Measurements from ENCODE around the gene MRPL28.
"Not testable (repeated sequence)": the region's sequence is repeated elsewhere in the genome, so short reads cannot be mapped to it uniquely, and the experiment has no call there.

Gene MRPL28

GRCh38 chr16:379961-380761 is 9.8 kb upstream of the MRPL28 start:
- Mint-ChIP-seq H3K27me3 (no peaks in the 10 kb centered on the region), H3K4me1 (ENCODE audit: low read depth) (peaks cover 28% of the 10 kb centered on the region), H3K36me3 (no peaks in the 10 kb centered on the region)

GRCh38 chr16:379183-379960 is 9.0 kb upstream of the MRPL28 start:
- Mint-ChIP-seq H3K27ac (no peak overlapping the region), H3K4me1 (ENCODE audit: low read depth) (peaks cover 28% of the 10 kb centered on the region), H3K36me3 (no peaks in the 10 kb centered on the region), H3K9me3 (ENCODE audit: low read depth) (no peaks in the 10 kb centered on the region), H3K27me3 (no peaks in the 10 kb centered on the region), H3K4me3 (peak overlapping the region; percentile 84)

More at GRCh38 chr16:379961-380761, 9.8 kb upstream of the MRPL28 start:
- peak overlapping the region; percentile 85 for H3K27ac Mint-ChIP-seq
- H3K9me3 Mint-ChIP-seq (ENCODE audit: low read depth): no peaks in the 10 kb centered on the region
- H3K4me3 Mint-ChIP-seq: peak overlapping the region; percentile 84

GRCh38 chr16:378821-379182 is 8.5 kb upstream of the MRPL28 start:
- Mint-ChIP-seq H3K27me3 (no peaks in the 10 kb centered on the region), H3K4me3 (no peak overlapping the region)

GRCh38 chr16:378113-378820 is 7.9 kb upstream of the MRPL28 start:
- H3K4me1 Mint-ChIP-seq (ENCODE audit: low read depth): peaks cover 21% of the 10 kb centered on the region
- H3K36me3 Mint-ChIP-seq; H3K4me3 Mint-ChIP-seq; H3K27ac Mint-ChIP-seq; H3K9me3 Mint-ChIP-seq (ENCODE audit: low read depth); H3K27me3 Mint-ChIP-seq: not testable (repeated sequence)

More at GRCh38 chr16:378821-379182, 8.5 kb upstream of the MRPL28 start:
- Mint-ChIP-seq H3K27ac (no peak overlapping the region), H3K9me3 (ENCODE audit: low read depth) (no peaks in the 10 kb centered on the region), H3K4me1 (ENCODE audit: low read depth) (peaks cover 25% of the 10 kb centered on the region), H3K36me3 (no peaks in the 10 kb centered on the region)

GRCh38 chr16:377419-377951 is 7.1 kb upstream of the MRPL28 start:
- no peaks in the 10 kb centered on the region for H3K9me3 Mint-ChIP-seq (ENCODE audit: low read depth)
- H3K4me1 Mint-ChIP-seq (ENCODE audit: low read depth): peaks cover 13% of the 10 kb centered on the region
- H3K27me3 Mint-ChIP-seq: no peaks in the 10 kb centered on the region
- H3K27ac Mint-ChIP-seq: no peak overlapping the region
- H3K36me3 Mint-ChIP-seq: no peaks in the 10 kb centered on the region
- H3K4me3 Mint-ChIP-seq: no peak overlapping the region

- Mint-ChIP-seq H3K4me1 (ENCODE audit: low read depth) (peaks cover 13% of the 10 kb centered on the region), H3K27me3 (no peaks in the 10 kb centered on the region), H3K36me3 (no peaks in the 10 kb centered on the region), H3K27ac (no peak overlapping the region), H3K9me3 (ENCODE audit: low read depth) (no peaks in the 10 kb centered on the region), H3K4me3 (no peak overlapping the region)
These were observed 6.6 kb upstream of the MRPL28 start for GRCh38 chr16:376817-377418.

GRCh38 chr16:375927-376816 is 5.8 kb upstream of the MRPL28 start:
- Mint-ChIP-seq H3K27ac (no peak overlapping the region), H3K36me3 (no peaks in the 10 kb centered on the region), H3K9me3 (ENCODE audit: low read depth) (no peaks in the 10 kb centered on the region), H3K27me3 (no peaks in the 10 kb centered on the region), H3K4me3 (no peak overlapping the region), H3K4me1 (ENCODE audit: low read depth) (peaks cover 16% of the 10 kb centered on the region)

GRCh38 chr16:375212-375611 is 4.9 kb upstream of the MRPL28 start:
- Mint-ChIP-seq H3K4me1 (ENCODE audit: low read depth) (peaks cover 20% of the 10 kb centered on the region), H3K9me3 (ENCODE audit: low read depth) (no peaks in the 10 kb centered on the region), H3K4me3 (no peak overlapping the region), H3K36me3 (no peaks in the 10 kb centered on the region), H3K27ac (no peak overlapping the region), H3K27me3 (no peaks in the 10 kb centered on the region)

GRCh38 chr16:374616-374926 is 4.2 kb upstream of the MRPL28 start:
- H3K27ac Mint-ChIP-seq: no peak overlapping the region

GRCh38 chr16:373848-374615 is 3.7 kb upstream of the MRPL28 start:
- Mint-ChIP-seq H3K27ac (peak overlapping the region; percentile 22), H3K27me3 (no peaks in the 10 kb centered on the region), H3K4me3 (no peak overlapping the region), H3K4me1 (ENCODE audit: low read depth) (peaks cover 17% of the 10 kb centered on the region), H3K36me3 (no peaks in the 10 kb centered on the region), H3K9me3 (ENCODE audit: low read depth) (no peaks in the 10 kb centered on the region)

More at GRCh38 chr16:374616-374926, 4.2 kb upstream of the MRPL28 start:
- no peaks in the 10 kb centered on the region for H3K9me3 Mint-ChIP-seq (ENCODE audit: low read depth)
- H3K4me3 Mint-ChIP-seq: no peak overlapping the region
- no peaks in the 10 kb centered on the region for H3K27me3 Mint-ChIP-seq
- peaks cover 15% of the 10 kb centered on the region for H3K4me1 Mint-ChIP-seq (ENCODE audit: low read depth)
- H3K36me3 Mint-ChIP-seq: no peaks in the 10 kb centered on the region

- H3K27ac Mint-ChIP-seq: peak overlapping the region; percentile 22
These were observed 2.8 kb upstream of the MRPL28 start for GRCh38 chr16:373020-373598.

GRCh38 chr16:372302-372983 is 2.1 kb upstream of the MRPL28 start:
- H3K4me1 Mint-ChIP-seq (ENCODE audit: low read depth): peaks cover 15% of the 10 kb centered on the region
- H3K9me3 Mint-ChIP-seq (ENCODE audit: low read depth): no peaks in the 10 kb centered on the region
- H3K4me3 Mint-ChIP-seq: no peak overlapping the region
- no peak overlapping the region for H3K27ac Mint-ChIP-seq
- H3K36me3 Mint-ChIP-seq: no peaks in the 10 kb centered on the region
- H3K27me3 Mint-ChIP-seq: no peaks in the 10 kb centered on the region

More at GRCh38 chr16:373020-373598, 2.8 kb upstream of the MRPL28 start:
- Mint-ChIP-seq H3K4me1 (ENCODE audit: low read depth) (peaks cover 15% of the 10 kb centered on the region), H3K36me3 (no peaks in the 10 kb centered on the region), H3K9me3 (ENCODE audit: low read depth) (no peaks in the 10 kb centered on the region), H3K4me3 (no peak overlapping the region), H3K27me3 (no peaks in the 10 kb centered on the region)
